Loucy (cell line): ENCODE data around the gene DGAT2.
"Not testable (repeated sequence)": the region's sequence is repeated elsewhere in the genome, so short reads cannot be mapped to it uniquely, and the experiment has no call there.

Source experiments
- H2AFZ ChIP-seq: fragments of 200-600 bp; sonication (generic); 2 replicates; pipeline ENCODE4 v1.6.0; 2016; ENCODE audit warnings: antibody characterized with exemption, mild to moderate bottlenecking, low read length, moderate library complexity
- H3F3A ChIP-seq: fragments of 200-600 bp; 2 replicates; pipeline ENCODE4 v1.6.0; 2016; ENCODE audit warnings: antibody characterized with exemption, low read depth, mild to moderate bottlenecking
- H3K27me3 ChIP-seq: fragments of 200-600 bp; sonication (generic); 2 replicates; pipeline ENCODE4 v1.6.1; 2014; ENCODE audit warnings: low read length, mild to moderate bottlenecking; ENCODE audit not compliant: insufficient read depth, poor library complexity, severe bottlenecking
- H3K36me3 ChIP-seq: fragments of 200-600 bp; sonication (generic); 2 replicates; pipeline ENCODE4 v1.6.1; 2016; ENCODE audit warnings: low read length; ENCODE audit not compliant: insufficient read depth
- H3K4me1 ChIP-seq: fragments of 200-600 bp; sonication (generic); 2 replicates; pipeline ENCODE4 v1.5.1; 2014; ENCODE audit warnings: low read length, mild to moderate bottlenecking; ENCODE audit not compliant: insufficient read depth, poor library complexity, severe bottlenecking
- H3K4me2 ChIP-seq: fragments of 200-600 bp; sonication (generic); 2 replicates; pipeline ENCODE4 v1.6.0; 2014; ENCODE audit warnings: antibody characterized with exemption, low read length, low read depth, mild to moderate bottlenecking; ENCODE audit not compliant: poor library complexity, severe bottlenecking
- H3K4me3 ChIP-seq: fragments of 200-600 bp; sonication (generic); 2 replicates; pipeline ENCODE4 v1.5.1; 2014; ENCODE audit warnings: low read length, mild to moderate bottlenecking, mixed read lengths; ENCODE audit not compliant: poor library complexity, severe bottlenecking
- H3K79me2 ChIP-seq: fragments of 200-600 bp; sonication (generic); 2 replicates; pipeline ENCODE4 v1.6.1; 2014; ENCODE audit warnings: low read length; ENCODE audit not compliant: insufficient read depth
- H3K9ac ChIP-seq: fragments of 200-600 bp; sonication (generic); 2 replicates; pipeline ENCODE4 v1.6.0; 2014; ENCODE audit warnings: mild to moderate bottlenecking, low read depth, low read length, moderate library complexity; ENCODE audit not compliant: poor library complexity, severe bottlenecking
- H3K9me2 ChIP-seq: fragments of 200-600 bp; sonication (generic); replicated peaks from 2 replicates; pipeline ENCODE4 v1.6.1; 2016; ENCODE audit warnings: low read depth, low read length, mixed read lengths
- H3K9me3 ChIP-seq: fragments of 200-600 bp; sonication (generic); 2 replicates; pipeline ENCODE4 v1.6.1; 2014; ENCODE audit warnings: mild to moderate bottlenecking, antibody characterized with exemption, low read length, low read depth; ENCODE audit not compliant: insufficient read depth
- H4K20me1 ChIP-seq: fragments of 200-600 bp; sonication (generic); 2 replicates; pipeline ENCODE4 v1.6.0; 2014; ENCODE audit warnings: antibody characterized with exemption, low read length, mild to moderate bottlenecking; ENCODE audit not compliant: insufficient read depth, poor library complexity, severe bottlenecking
- EZH2phosphoT487 ChIP-seq: fragments of 200-600 bp; IDR thresholded peaks from 2 replicates; pipeline ENCODE4 v1.6.1; 2018; ENCODE audit warnings: antibody characterized with exemption, mild to moderate bottlenecking, moderate library complexity, borderline replicate concordance
- TF ChIP-seq, protein P1 (sequence below): fragments of 200-600 bp; sonication (generic); conservative IDR thresholded peaks from 2 replicates; pipeline ENCODE4 v1.5.1; 2014; ENCODE audit warnings: mild to moderate bottlenecking, antibody characterized with exemption, low read length

Gene DGAT2

DNA sequence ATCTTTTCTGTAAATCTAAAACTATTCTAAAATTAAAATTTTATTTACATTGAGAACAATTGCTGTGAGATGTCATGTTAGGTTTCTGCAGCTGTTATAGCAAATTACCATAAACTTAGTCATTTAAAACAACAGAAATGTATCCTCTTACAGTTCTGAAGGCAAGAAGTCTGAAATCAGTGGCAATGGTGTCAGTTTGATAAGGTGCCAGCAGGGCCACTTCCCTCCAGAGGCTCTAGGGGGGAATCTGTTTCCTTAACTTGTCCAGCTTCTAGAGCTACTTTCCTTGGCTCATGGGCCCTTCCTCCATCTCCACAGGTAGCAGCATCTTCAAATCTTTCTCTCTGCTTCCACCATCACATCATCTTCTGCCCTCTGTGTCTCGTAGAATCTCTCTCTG, 27.9 kb upstream of the DGAT2 start:
- H3K36me3 ChIP-seq, result no peaks in the 10 kb centered on the region
- no peaks in the 10 kb centered on the region for H3K4me1 ChIP-seq
- no peaks in the 10 kb centered on the region for H3K27me3 ChIP-seq
- no peaks in the 10 kb centered on the region for H3K9me2 ChIP-seq
- no peaks in the 10 kb centered on the region for H3K9me3 ChIP-seq
- H3K9ac ChIP-seq, result no peak overlapping the region
- no peak overlapping the region for H2AFZ ChIP-seq
- H3K79me2 ChIP-seq, result no peaks in the 10 kb centered on the region
- no peak for TF ChIP-seq EZH2phosphoT487
- TF ChIP-seq, protein P1, sequence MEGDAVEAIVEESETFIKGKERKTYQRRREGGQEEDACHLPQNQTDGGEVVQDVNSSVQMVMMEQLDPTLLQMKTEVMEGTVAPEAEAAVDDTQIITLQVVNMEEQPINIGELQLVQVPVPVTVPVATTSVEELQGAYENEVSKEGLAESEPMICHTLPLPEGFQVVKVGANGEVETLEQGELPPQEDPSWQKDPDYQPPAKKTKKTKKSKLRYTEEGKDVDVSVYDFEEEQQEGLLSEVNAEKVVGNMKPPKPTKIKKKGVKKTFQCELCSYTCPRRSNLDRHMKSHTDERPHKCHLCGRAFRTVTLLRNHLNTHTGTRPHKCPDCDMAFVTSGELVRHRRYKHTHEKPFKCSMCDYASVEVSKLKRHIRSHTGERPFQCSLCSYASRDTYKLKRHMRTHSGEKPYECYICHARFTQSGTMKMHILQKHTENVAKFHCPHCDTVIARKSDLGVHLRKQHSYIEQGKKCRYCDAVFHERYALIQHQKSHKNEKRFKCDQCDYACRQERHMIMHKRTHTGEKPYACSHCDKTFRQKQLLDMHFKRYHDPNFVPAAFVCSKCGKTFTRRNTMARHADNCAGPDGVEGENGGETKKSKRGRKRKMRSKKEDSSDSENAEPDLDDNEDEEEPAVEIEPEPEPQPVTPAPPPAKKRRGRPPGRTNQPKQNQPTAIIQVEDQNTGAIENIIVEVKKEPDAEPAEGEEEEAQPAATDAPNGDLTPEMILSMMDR, result no peak; the same call in 1 of the 2 replicates
- H3F3A ChIP-seq, result no peaks in the 10 kb centered on the region
- no peak overlapping the region for H3K4me3 ChIP-seq
- H3K4me2 ChIP-seq, result no peak overlapping the region
- no peaks in the 10 kb centered on the region for H4K20me1 ChIP-seq

DNA sequence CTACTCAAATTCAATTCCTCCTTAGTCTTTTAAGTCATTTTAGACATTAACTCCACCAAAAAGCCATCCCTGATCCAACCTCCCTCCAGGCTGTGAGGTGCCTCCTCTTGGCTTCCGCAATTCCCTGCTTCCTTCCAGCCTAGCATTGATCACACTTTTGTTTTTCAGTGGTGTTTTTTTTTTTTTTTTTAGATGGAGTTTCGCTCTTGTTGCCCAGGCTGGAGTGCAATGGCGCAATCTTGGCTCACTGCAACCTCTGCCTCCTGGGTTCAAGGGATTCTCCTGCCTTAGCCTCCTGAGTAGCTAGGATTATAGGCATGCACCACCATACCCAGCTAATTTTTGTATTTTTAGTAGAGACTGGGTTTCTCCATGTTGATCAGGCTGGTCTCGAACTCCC, 25.4 kb upstream of the DGAT2 start:
- not testable (repeated sequence) for H3K4me2 ChIP-seq, H2AFZ ChIP-seq, H3K9me2 ChIP-seq, H3F3A ChIP-seq, H3K79me2 ChIP-seq, H4K20me1 ChIP-seq, H3K36me3 ChIP-seq, H3K9ac ChIP-seq, H3K27me3 ChIP-seq, H3K9me3 ChIP-seq, H3K4me1 ChIP-seq, H3K4me3 ChIP-seq

DNA sequence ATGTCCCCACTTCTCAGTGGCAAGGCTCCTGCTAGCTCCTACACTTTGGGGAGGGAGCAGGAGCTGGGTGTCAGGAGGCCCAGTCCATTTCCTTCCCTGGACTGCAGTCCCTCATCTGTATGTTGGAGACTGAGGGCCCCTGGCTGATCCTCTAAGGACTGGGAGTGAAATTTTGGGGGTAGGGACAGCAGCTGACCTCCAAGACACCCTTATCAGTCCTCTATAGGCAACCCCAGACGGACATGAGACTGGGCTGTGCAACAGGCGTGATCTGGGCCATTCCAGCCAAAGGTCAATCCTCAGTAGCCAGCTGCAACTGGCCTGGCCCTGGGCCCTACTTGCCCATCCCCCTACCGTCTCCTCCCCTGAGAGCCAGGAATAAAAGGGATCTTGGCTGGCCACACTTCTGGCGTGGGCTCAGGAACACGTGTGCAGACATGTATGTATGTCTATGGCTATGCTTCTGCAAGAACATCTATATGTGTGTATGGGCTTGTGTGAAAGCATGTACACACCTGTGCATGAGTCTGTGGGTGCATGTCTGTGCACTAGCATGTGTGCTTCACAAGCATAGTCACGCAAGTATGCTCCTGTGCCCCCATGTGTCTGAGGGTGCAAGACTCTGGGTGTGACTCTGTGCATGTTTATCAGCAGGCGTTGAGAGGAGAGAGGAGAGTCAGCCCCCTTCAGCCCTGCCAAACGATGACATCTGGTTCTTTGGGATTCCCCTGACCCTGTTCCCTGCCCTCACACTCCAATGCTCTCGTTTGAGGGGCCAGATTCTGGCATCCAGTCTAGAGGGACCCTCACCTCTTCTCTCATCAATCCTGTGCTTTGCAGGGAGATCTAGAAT, 24.6 kb upstream of the DGAT2 start:
- Histone ChIP-seq H2AFZ (no peak overlapping the region), H3K4me2 (no peak overlapping the region), H3K79me2 (no peaks in the 10 kb centered on the region), H4K20me1 (no peaks in the 10 kb centered on the region), H3K36me3 (no peaks in the 10 kb centered on the region), H3K9me3 (no peaks in the 10 kb centered on the region), H3K4me3 (no peak overlapping the region), H3K27me3 (no peaks in the 10 kb centered on the region), H3F3A (no peaks in the 10 kb centered on the region), H3K9ac (no peak overlapping the region), H3K4me1 (no peaks in the 10 kb centered on the region), H3K9me2 (no peaks in the 10 kb centered on the region)
- TF ChIP-seq EZH2phosphoT487, result no peak
- TF ChIP-seq, protein P1, result no peak

DNA sequence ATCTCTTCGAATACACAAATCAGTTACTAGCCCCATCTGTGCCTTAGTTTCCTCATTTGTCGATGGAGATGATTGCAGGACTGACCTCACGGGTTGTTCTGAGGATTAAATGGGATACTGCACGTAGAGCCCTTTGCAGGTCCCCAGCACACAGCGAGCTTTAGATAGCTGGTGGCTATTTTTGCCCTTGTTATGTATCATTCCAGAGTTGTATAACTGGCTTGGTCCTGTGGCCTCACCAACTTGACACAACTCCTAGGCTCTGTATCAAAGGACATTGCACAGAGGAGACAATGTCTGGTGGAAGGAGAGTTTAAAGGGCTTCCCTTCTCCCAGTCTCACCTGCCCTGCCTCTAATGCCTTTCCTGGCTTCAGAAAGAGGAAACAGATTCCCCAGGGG, 22.8 kb upstream of the DGAT2 start:
- Histone ChIP-seq H3K9me2 (no peaks in the 10 kb centered on the region), H3K4me3 (no peak overlapping the region), H3K79me2 (no peaks in the 10 kb centered on the region), H3K4me2 (no peak overlapping the region), H3F3A (no peaks in the 10 kb centered on the region), H2AFZ (no peak overlapping the region), H4K20me1 (no peaks in the 10 kb centered on the region), H3K9ac (no peak overlapping the region), H3K36me3 (no peaks in the 10 kb centered on the region), H3K4me1 (no peaks in the 10 kb centered on the region), H3K9me3 (no peaks in the 10 kb centered on the region), H3K27me3 (no peaks in the 10 kb centered on the region)
- TF ChIP-seq EZH2phosphoT487, result no peak
- TF ChIP-seq, protein P1, result no peak

DNA sequence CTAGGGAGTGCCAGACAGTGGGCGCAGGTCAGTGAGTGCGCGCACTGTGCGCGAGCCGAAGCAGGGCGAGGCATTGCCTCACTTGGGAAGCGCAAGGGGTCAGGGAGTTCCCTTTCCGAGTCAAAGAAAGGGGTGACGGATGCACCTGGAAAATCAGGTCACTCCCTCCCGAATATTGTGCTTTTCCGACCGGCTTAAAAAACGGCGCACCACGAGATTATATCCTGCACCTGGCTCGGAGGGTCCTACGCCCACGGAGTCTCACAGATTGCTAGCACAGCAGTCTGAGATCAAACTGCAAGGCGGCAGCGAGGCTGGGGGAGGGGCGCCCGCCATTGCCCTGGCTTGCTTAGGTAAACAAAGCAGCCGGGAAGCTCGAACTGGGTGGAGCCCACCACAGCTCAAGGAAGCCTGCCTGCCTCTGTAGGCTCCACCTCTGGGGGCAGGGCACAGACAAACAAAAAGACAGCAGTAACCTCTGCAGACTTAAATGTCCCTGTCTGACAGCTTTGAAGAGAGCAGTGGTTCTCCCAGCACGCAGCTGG, 19.8 kb upstream of the DGAT2 start:
- H3K27me3 ChIP-seq, H3K9ac ChIP-seq, H3K4me1 ChIP-seq, H3F3A ChIP-seq, H3K9me3 ChIP-seq, H3K4me3 ChIP-seq, H3K79me2 ChIP-seq, H3K4me2 ChIP-seq, H3K36me3 ChIP-seq, H4K20me1 ChIP-seq, H3K9me2 ChIP-seq, H2AFZ ChIP-seq: not testable (repeated sequence)
